Smooth muscle cell of the pulmonary artery (primary cell): Measurements from ENCODE around the gene GPR171. TPM values are rescaled to one million over a fixed set of nuclear protein-coding genes. Genes with fewer than 3 reads are reported as not detected.

Source experiments
- total RNA-seq: library from RNA; depleted of rRNA; stranded (reverse); fragments of >200 nt; gene quantifications from 2 replicates; pipeline ENCODE4 v1.2.3, GENCODE V29; 2014

Gene GPR171, protein sequence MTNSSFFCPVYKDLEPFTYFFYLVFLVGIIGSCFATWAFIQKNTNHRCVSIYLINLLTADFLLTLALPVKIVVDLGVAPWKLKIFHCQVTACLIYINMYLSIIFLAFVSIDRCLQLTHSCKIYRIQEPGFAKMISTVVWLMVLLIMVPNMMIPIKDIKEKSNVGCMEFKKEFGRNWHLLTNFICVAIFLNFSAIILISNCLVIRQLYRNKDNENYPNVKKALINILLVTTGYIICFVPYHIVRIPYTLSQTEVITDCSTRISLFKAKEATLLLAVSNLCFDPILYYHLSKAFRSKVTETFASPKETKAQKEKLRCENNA
- not detected in 2 replicates for total RNA-seq

DNA sequence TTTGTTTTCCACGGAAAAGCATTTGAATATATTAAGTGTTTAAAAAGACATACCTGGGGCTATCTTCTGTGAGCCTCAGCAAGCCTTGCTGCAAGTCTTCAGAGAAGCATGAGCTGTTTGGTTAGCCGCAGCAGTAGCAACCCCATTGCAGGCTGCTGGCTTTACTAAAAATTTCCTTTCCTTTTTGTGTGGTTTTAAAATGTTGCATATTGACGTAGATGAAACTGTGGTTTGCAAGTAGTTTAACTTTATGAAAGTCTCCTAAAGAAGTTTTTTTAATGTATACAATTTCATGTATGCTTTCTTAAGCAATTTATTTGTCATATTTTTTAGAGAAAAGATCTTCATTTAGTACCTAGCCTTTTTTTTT, at the start of gene GPR171:
Gene GPR171 (minus strand): TSS at position 166 of the 370 bp plus-strand sequence. CDS start 3,830 bp downstream, outside the sequence.

Other genes starting within 250 kb of the GPR171 start
- gene CLRN1, start 230.5 kb downstream of the GPR171 start, total RNA-seq = not detected in 2 replicates
- gene MED12L, start 117.6 kb downstream of the GPR171 start, total RNA-seq = 0.17 and 1.0 TPM in 2 replicates
- 0.20 TPM in 1 of 2 replicates, not detected in the other for gene P2RY14, start 75.3 kb upstream of the GPR171 start, total RNA-seq
- gene GPR87, start 113.6 kb upstream of the GPR171 start, total RNA-seq = not detected in 2 replicates
- not detected in 2 replicates for gene P2RY13, start 126.3 kb upstream of the GPR171 start, total RNA-seq
- 0.07 TPM in 1 of 2 replicates, not detected in the other for gene P2RY12, start 181.5 kb upstream of the GPR171 start, total RNA-seq